Calu3 (cell line): ENCODE measurements around the gene TRIM6. TPM values are rescaled to one million over a fixed set of nuclear protein-coding genes. Genes with fewer than 3 reads are reported as not detected.

ENCODE experiments used
- BruUV-seq: library from RNA; stranded (reverse); fragments of 400-500 nt; replicated peaks from 2 replicates; lab custom pipeline; 2021; lab: Mats Ljungman, UMichigan
- CTCF ChIA-PET: fragments of 300-600 bp; sonication (Branson Sonifier 250); formaldehyde crosslinking; loops from one replicate; lab custom pipeline; 2022; ENCODE audit warnings: antibody characterized with exemption; lab: Charles Lee
- DNase-seq: peaks from one replicate; pipeline ENCODE4 v3.0.0; 2022
- H3K27ac Mint-ChIP-seq: one replicate; pipeline ENCODE4 v1.8.0; 2022; ENCODE audit warnings: mixed read lengths; ENCODE audit not compliant: unreplicated experiment
- H3K27me3 Mint-ChIP-seq: one replicate; pipeline ENCODE4 v1.8.0; 2022; ENCODE audit warnings: mixed read lengths; ENCODE audit not compliant: unreplicated experiment
- H3K36me3 Mint-ChIP-seq: one replicate; pipeline ENCODE4 v1.8.0; 2022; ENCODE audit warnings: mild to moderate bottlenecking, moderate library complexity, mixed read lengths; ENCODE audit not compliant: insufficient read depth, unreplicated experiment
- H3K4me1 Mint-ChIP-seq: one replicate; pipeline ENCODE4 v1.8.0; 2022; ENCODE audit warnings: mild to moderate bottlenecking, low read depth, mixed read lengths; ENCODE audit not compliant: unreplicated experiment
- H3K4me3 Mint-ChIP-seq: one replicate; pipeline ENCODE4 v1.8.0; 2022; ENCODE audit warnings: mild to moderate bottlenecking, low read depth, moderate library complexity, mixed read lengths; ENCODE audit not compliant: unreplicated experiment
- H3K9me3 Mint-ChIP-seq: one replicate; pipeline ENCODE4 v1.8.0; 2022; ENCODE audit warnings: low read depth, mixed read lengths; ENCODE audit not compliant: unreplicated experiment
- CTCF ChIP-seq: fragments of 200-600 bp; IDR thresholded peaks from one replicate; pipeline ENCODE4 v1.8.0; 2022; ENCODE audit warnings: antibody characterized with exemption; ENCODE audit not compliant: unreplicated experiment
- intact Hi-C: fragments of 100-400 bp; cut with micrococcal nuclease; formaldehyde crosslinking; loops from one replicate; pipeline ENCODE4 v1.10.0; 2022; ENCODE audit not compliant: unreplicated experiment
- total RNA-seq: library from RNA; stranded (reverse); gene quantifications from 2 replicates; pipeline ENCODE4 v1.2.3, GENCODE V29; 2022

The TRIM6 gene
- total RNA-seq, 1 experiment from 2014 or later, result 0.80 TPM

GRCh38 chr11:5553343-5553742 is 43.1 kb upstream of the TRIM6 start:
- no TSS peak for BruUV-seq
- intact Hi-C loops, result loop anchor here (1.0 kb wide), 1 partner anchor 77 kb away; no protein-coding TSS in a partner anchor
- Mint-ChIP-seq H3K27me3 (peaks cover 32% of the 10 kb centered on the region), H3K27ac (no peak overlapping the region), H3K9me3 (no peaks in the 10 kb centered on the region), H3K36me3 (no peaks in the 10 kb centered on the region), H3K4me1 (peaks cover 7% of the 10 kb centered on the region), H3K4me3 (no peak overlapping the region)
- DNase-seq, result no peak
- CTCF ChIA-PET, result interaction anchor here (1.0 kb wide), 1 partner anchor 77 kb away, joined by 4 read pairs; no protein-coding TSS in a partner anchor
- TF ChIP-seq CTCF, result no peak

- Mint-ChIP-seq H3K9me3 (no peaks in the 10 kb centered on the region), H3K36me3 (no peaks in the 10 kb centered on the region), H3K4me1 (peaks cover 7% of the 10 kb centered on the region), H3K27me3 (peaks cover 32% of the 10 kb centered on the region), H3K4me3 (no peak overlapping the region), H3K27ac (no peak overlapping the region)
- TF ChIP-seq CTCF, result no peak
- intact Hi-C loops, result no loop called here
- BruUV-seq, result no TSS peak
- CTCF ChIA-PET, result no interaction called here
- DNase-seq, result no peak
These were observed 39.7 kb upstream of the TRIM6 start for GRCh38 chr11:5556596-5557188.

- no peak overlapping the region for H3K27ac Mint-ChIP-seq
- no peaks in the 10 kb centered on the region for H3K36me3 Mint-ChIP-seq
- DNase-seq, result no peak
- intact Hi-C loops, result no loop called here
- H3K27me3 Mint-ChIP-seq, result peaks cover 32% of the 10 kb centered on the region
- H3K9me3 Mint-ChIP-seq, result no peaks in the 10 kb centered on the region
- peaks cover 7% of the 10 kb centered on the region for H3K4me1 Mint-ChIP-seq
- CTCF ChIA-PET, result no interaction called here
- no peak overlapping the region for H3K4me3 Mint-ChIP-seq
- TF ChIP-seq CTCF, result no peak
- no TSS peak for BruUV-seq
These were observed 38.7 kb upstream of the TRIM6 start for GRCh38 chr11:5557751-5558150.

GRCh38 chr11:5564259-5565019 is 32.0 kb upstream of the TRIM6 start:
- no TSS peak for BruUV-seq
- no peak for TF ChIP-seq CTCF
- H3K27me3 Mint-ChIP-seq, result no peaks in the 10 kb centered on the region
- H3K9me3 Mint-ChIP-seq, result no peaks in the 10 kb centered on the region
- no peak for DNase-seq
- CTCF ChIA-PET, result no interaction called here
- no peak overlapping the region for H3K4me3 Mint-ChIP-seq
- no peaks in the 10 kb centered on the region for H3K4me1 Mint-ChIP-seq
- intact Hi-C loops, result no loop called here
- no peak overlapping the region for H3K27ac Mint-ChIP-seq
- no peaks in the 10 kb centered on the region for H3K36me3 Mint-ChIP-seq
